Measurements from ENCODE around the gene LIPI. TPM values are rescaled to one million over a fixed set of nuclear protein-coding genes. Genes with fewer than 3 reads are reported as not detected.
"Not testable (repeated sequence)": the region's sequence is repeated elsewhere in the genome, so short reads cannot be mapped to it uniquely, and the experiment has no call there.

Gene LIPI
- total RNA-seq, 1 experiment from 2014 or later = not detected

- no peak for DNase-seq (ENCODE audit: low read depth, low spot score)
- in situ Hi-C loops (cut with HindIII; ENCODE audit: low pct_unique_long_range_greater_than_20kb, low sequenced_read_pairs) = no loop called here
Observed at GRCh38 chr21:14084068-14084501, 126.7 kb downstream of the LIPI start.

- DNase-seq (ENCODE audit: low read depth, low spot score) = no peak
- in situ Hi-C loops (cut with HindIII; ENCODE audit: low pct_unique_long_range_greater_than_20kb, low sequenced_read_pairs) = no loop called here
Observed at GRCh38 chr21:14080764-14081096, 130.0 kb downstream of the LIPI start.

GRCh38 chr21:14080040-14080763 is 130.6 kb downstream of the LIPI start:
- in situ Hi-C loops (cut with HindIII; ENCODE audit: low pct_unique_long_range_greater_than_20kb, low sequenced_read_pairs) = no loop called here
- DNase-seq (ENCODE audit: low read depth, low spot score) = no peak

GRCh38 chr21:14078746-14079375 is 131.9 kb downstream of the LIPI start:
- in situ Hi-C loops (cut with HindIII; ENCODE audit: low pct_unique_long_range_greater_than_20kb, low sequenced_read_pairs) = no loop called here
- no peak for DNase-seq (ENCODE audit: low read depth, low spot score)

GRCh38 chr21:14076143-14076806 is 134.5 kb downstream of the LIPI start:
- in situ Hi-C loops (cut with HindIII; ENCODE audit: low pct_unique_long_range_greater_than_20kb, low sequenced_read_pairs) = no loop called here
- no peak for DNase-seq (ENCODE audit: low read depth, low spot score)

GRCh38 chr21:14075346-14076142 is 135.2 kb downstream of the LIPI start:
- DNase-seq (ENCODE audit: low read depth, low spot score) = no peak
- in situ Hi-C loops (cut with HindIII; ENCODE audit: low pct_unique_long_range_greater_than_20kb, low sequenced_read_pairs) = no loop called here

- DNase-seq (ENCODE audit: low read depth, low spot score) = no peak
- in situ Hi-C loops (cut with HindIII; ENCODE audit: low pct_unique_long_range_greater_than_20kb, low sequenced_read_pairs) = no loop called here
Observed at GRCh38 chr21:14074177-14074576, 136.6 kb downstream of the LIPI start.

GRCh38 chr21:14073615-14074014 is 137.1 kb downstream of the LIPI start:
- in situ Hi-C loops (cut with HindIII; ENCODE audit: low pct_unique_long_range_greater_than_20kb, low sequenced_read_pairs) = no loop called here
- DNase-seq (ENCODE audit: low read depth, low spot score) = no peak

- in situ Hi-C loops (cut with HindIII; ENCODE audit: low pct_unique_long_range_greater_than_20kb, low sequenced_read_pairs) = no loop called here
- no peak for DNase-seq (ENCODE audit: low read depth, low spot score)
Observed at GRCh38 chr21:14072761-14073535, 137.8 kb downstream of the LIPI start.

- DNase-seq (ENCODE audit: low read depth, low spot score) = no peak
Observed at GRCh38 chr21:14071902-14072734, 138.6 kb downstream of the LIPI start.

GRCh38 chr21:14070968-14071367 is 139.8 kb downstream of the LIPI start:
- in situ Hi-C loops (cut with HindIII; ENCODE audit: low pct_unique_long_range_greater_than_20kb, low sequenced_read_pairs) = no loop called here
- no peak for DNase-seq (ENCODE audit: low read depth, low spot score)

More at GRCh38 chr21:14071902-14072734, 138.6 kb downstream of the LIPI start:
- in situ Hi-C loops (cut with HindIII; ENCODE audit: low pct_unique_long_range_greater_than_20kb, low sequenced_read_pairs) = no loop called here

- in situ Hi-C loops (cut with HindIII; ENCODE audit: low pct_unique_long_range_greater_than_20kb, low sequenced_read_pairs) = no loop called here
- no peak for DNase-seq (ENCODE audit: low read depth, low spot score)
Observed at GRCh38 chr21:14070049-14070893, 140.5 kb downstream of the LIPI start.

GRCh38 chr21:14064296-14064645 is 146.5 kb downstream of the LIPI start:
- in situ Hi-C loops (cut with HindIII; ENCODE audit: low pct_unique_long_range_greater_than_20kb, low sequenced_read_pairs) = no loop called here
- no peak for DNase-seq (ENCODE audit: low read depth, low spot score)

GRCh38 chr21:14063620-14064295 is 147.0 kb downstream of the LIPI start:
- DNase-seq (ENCODE audit: low read depth, low spot score); in situ Hi-C loops (cut with HindIII; ENCODE audit: low pct_unique_long_range_greater_than_20kb, low sequenced_read_pairs): not testable (repeated sequence)

- in situ Hi-C loops (cut with HindIII; ENCODE audit: low pct_unique_long_range_greater_than_20kb, low sequenced_read_pairs); DNase-seq (ENCODE audit: low read depth, low spot score): not testable (repeated sequence)
Observed at GRCh38 chr21:14062684-14063083, 148.1 kb downstream of the LIPI start.

Measured in SK-MEL-5 (cell line).